GM23338 (cell line): ENCODE measurements around the gene BNIP2. TPM values are rescaled to one million over a fixed set of nuclear protein-coding genes. Genes with fewer than 3 reads are reported as not detected.

ENCODE experiments used
- ATAC-seq: fragments of 200-7000 bp; cut with Tn5 transposase; 3 replicates; pipeline ENCODE4 v1.9.1; 2020
- DNase-seq: peaks from one replicate; pipeline ENCODE4 v3.0.0-alpha.2; 2015; ENCODE audit warnings: low spot score
- H2AFZ ChIP-seq: fragments of 200-600 bp; sonication (generic); 2 replicates; pipeline ENCODE4 v1.8.0; 2016; ENCODE audit warnings: antibody characterized with exemption, mild to moderate bottlenecking, moderate library complexity
- H3F3A ChIP-seq: fragments of 200-600 bp; sonication (generic); replicated peaks from 2 replicates; pipeline ENCODE4 v1.8.0; 2017; ENCODE audit warnings: antibody characterized with exemption, mixed run types, low read depth
- H3K27ac ChIP-seq: fragments of 200-600 bp; sonication (generic); 2 replicates; pipeline ENCODE4 v1.6.1; 2016; ENCODE audit warnings: low read depth
- H3K27me3 ChIP-seq: fragments of 200-600 bp; sonication (generic); 2 replicates; pipeline ENCODE4 v1.8.0; 2016; ENCODE audit warnings: mild to moderate bottlenecking, mixed run types, moderate library complexity; ENCODE audit not compliant: insufficient read depth
- H3K36me3 ChIP-seq: fragments of 200-600 bp; sonication (generic); 2 replicates; pipeline ENCODE4 v1.8.0; 2016; ENCODE audit warnings: mild to moderate bottlenecking; ENCODE audit not compliant: insufficient read depth
- H3K4me1 ChIP-seq: fragments of 200-600 bp; sonication (generic); 2 replicates; pipeline ENCODE4 v1.8.0; 2016; ENCODE audit warnings: mild to moderate bottlenecking, moderate library complexity; ENCODE audit not compliant: insufficient read depth
- H3K4me2 ChIP-seq: fragments of 200-600 bp; sonication (generic); 2 replicates; pipeline ENCODE4 v1.7.1; 2017; ENCODE audit warnings: mixed run types
- H3K4me3 ChIP-seq: fragments of 200-600 bp; sonication (generic); 2 replicates; pipeline ENCODE4 v1.6.1; 2016; ENCODE audit warnings: mixed run types
- H3K79me2 ChIP-seq: fragments of 200-600 bp; sonication (generic); replicated peaks from 2 replicates; pipeline ENCODE4 v1.8.0; 2017; ENCODE audit warnings: mild to moderate bottlenecking; ENCODE audit not compliant: insufficient read depth
- H3K9me2 ChIP-seq: fragments of 200-600 bp; sonication (generic); 2 replicates; pipeline ENCODE4 v1.8.0; 2017; ENCODE audit not compliant: insufficient read depth
- H4K20me1 ChIP-seq: fragments of 200-600 bp; sonication (generic); replicated peaks from 2 replicates; pipeline ENCODE4 v1.8.0; 2017; ENCODE audit warnings: mild to moderate bottlenecking; ENCODE audit not compliant: insufficient read depth
- H3K27ac Mint-ChIP-seq: 2 replicates; pipeline ENCODE4 v1.8.0; 2020; ENCODE audit warnings: inconsistent platforms, mild to moderate bottlenecking, moderate library complexity, mixed read lengths
- H3K27me3 Mint-ChIP-seq: 3 replicates; pipeline ENCODE4 v1.8.0; 2022; ENCODE audit warnings: low read depth, mild to moderate bottlenecking, moderate library complexity, mixed read lengths, inconsistent platforms; ENCODE audit not compliant: insufficient read depth, poor library complexity
- H3K36me3 Mint-ChIP-seq: 3 replicates; pipeline ENCODE4 v1.8.0; 2021; ENCODE audit warnings: low read depth, mild to moderate bottlenecking, inconsistent platforms, moderate library complexity, mixed read lengths
- H3K4me1 Mint-ChIP-seq: 3 replicates; pipeline ENCODE4 v1.8.0; 2020; ENCODE audit warnings: mild to moderate bottlenecking, inconsistent platforms, mixed read lengths
- H3K4me3 Mint-ChIP-seq: 3 replicates; pipeline ENCODE4 v1.8.0; 2021; ENCODE audit warnings: moderate library complexity, mild to moderate bottlenecking, inconsistent platforms, mixed read lengths
- H3K9me3 Mint-ChIP-seq: 3 replicates; pipeline ENCODE4 v1.8.0; 2020; ENCODE audit warnings: moderate library complexity, mild to moderate bottlenecking, inconsistent platforms, mixed read lengths
- CREB1 ChIP-seq: fragments of 250-450 bp; sonication (Bioruptor Pico); IDR thresholded peaks from 2 replicates; pipeline ENCODE4 v1.5.0; 2020; ENCODE audit warnings: low read depth, mild to moderate bottlenecking, moderate library complexity
- CTCF ChIP-seq, 2 experiments: fragments of 200-600 bp in 1 of 2; sonication (generic) in 1 of 2; conservative IDR thresholded peaks; 2 replicates each; pipeline versions ENCODE4 v1.5.1 to v1.6.1; 2016 to 2017; ENCODE audit warnings: antibody characterized with exemption in 2 of 2, low read depth in 2 of 2, mild to moderate bottlenecking in 2 of 2, moderate library complexity in 1 of 2
- EZH2 ChIP-seq: fragments of 200-600 bp; sonication (generic); IDR thresholded peaks from one replicate; pipeline ENCODE4 v1.8.0; 2017; ENCODE audit warnings: antibody characterized with exemption, mild to moderate bottlenecking, low read depth; ENCODE audit not compliant: unreplicated experiment
- EZH2phosphoT487 ChIP-seq: fragments of 200-600 bp; sonication (generic); IDR thresholded peaks from one replicate; pipeline ENCODE4 v1.8.1; 2018; ENCODE audit warnings: antibody characterized with exemption; ENCODE audit not compliant: unreplicated experiment
- JUNB ChIP-seq: IDR thresholded peaks from one replicate; pipeline ENCODE4 v1.6.1; 2016; ENCODE audit warnings: antibody characterized with exemption; ENCODE audit not compliant: unreplicated experiment
- NANOG ChIP-seq: IDR thresholded peaks from 2 replicates; pipeline ENCODE4 v1.6.1; 2016; ENCODE audit warnings: antibody characterized with exemption, borderline replicate concordance
- POLR2AphosphoS5 ChIP-seq: IDR thresholded peaks from 2 replicates; pipeline ENCODE4 v1.6.1; 2016; ENCODE audit warnings: antibody characterized with exemption, low read depth
- STAT1 ChIP-seq: IDR thresholded peaks from one replicate; pipeline ENCODE4 v1.6.1; 2016; ENCODE audit warnings: antibody characterized with exemption; ENCODE audit not compliant: unreplicated experiment
- ZNF114 ChIP-seq: fragments of 250-450 bp; sonication (Bioruptor Pico); IDR thresholded peaks from 2 replicates; pipeline ENCODE4 v1.5.0; 2020; ENCODE audit warnings: mild to moderate bottlenecking, moderate library complexity
- ZNF331 ChIP-seq: fragments of 250-450 bp; sonication (Bioruptor Pico); IDR thresholded peaks from 2 replicates; pipeline ENCODE4 v1.5.0; 2020; ENCODE audit warnings: low read depth, mild to moderate bottlenecking, moderate library complexity
- ZNF462 ChIP-seq: fragments of 250-450 bp; sonication (Bioruptor Pico); IDR thresholded peaks from 2 replicates; pipeline ENCODE4 v1.5.0; 2020; ENCODE audit warnings: mild to moderate bottlenecking, moderate library complexity
- polyA plus RNA-seq: library from polyadenylated mRNA; unstranded; fragments of >200 nt; fragmentation: Nextera tagmentation; extraction: Ambion mirVana; gene quantifications from 2 replicates; pipeline ENCODE4 v1.2.1, GENCODE V29; 2016
- total RNA-seq: library from RNA; depleted of rRNA; stranded (reverse); fragments of >200 nt; shearing (Covaris generic); gene quantifications from 2 replicates; pipeline ENCODE4 v1.2.3, GENCODE V29; 2014
- TF ChIP-seq, protein P1 (sequence below): IDR thresholded peaks from 2 replicates; pipeline ENCODE4 v1.6.1; 2016; ENCODE audit warnings: antibody characterized with exemption
- TF ChIP-seq, protein P2 (sequence below): IDR thresholded peaks from one replicate; pipeline ENCODE4 v1.6.1; 2018; ENCODE audit warnings: antibody characterized with exemption; ENCODE audit not compliant: unreplicated experiment

Gene BNIP2
- total and polyA plus RNA-seq, 2 experiments from 2014 or later = 43.7 to 83.7 TPM

DNA sequence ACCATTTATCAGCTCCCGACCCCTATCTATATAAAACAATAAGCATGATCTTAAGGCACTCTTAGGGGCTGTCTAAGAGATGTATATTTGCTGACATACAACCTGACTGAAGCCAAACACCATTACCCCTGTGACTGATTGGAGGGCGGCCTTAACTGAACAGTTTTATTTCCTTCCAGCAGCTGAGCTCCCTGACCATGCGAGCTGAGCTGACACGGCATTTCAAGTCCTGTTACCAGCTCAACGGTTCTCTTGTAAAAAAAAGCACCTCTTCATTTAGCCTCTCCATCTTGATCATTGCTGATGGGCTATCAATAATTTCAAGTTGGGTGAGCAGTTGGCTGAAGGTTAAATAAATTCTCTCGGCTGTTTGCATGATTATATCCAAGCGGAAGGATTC lies 33.4 kb upstream of the BNIP2 start:
- Mint-ChIP-seq H3K36me3 (no peaks in the 10 kb centered on the region), H3K4me3 (no peak overlapping the region), H3K4me1 (no peaks in the 10 kb centered on the region), H3K27ac (no peak overlapping the region), H3K27me3 (peaks cover 2% of the 10 kb centered on the region), H3K9me3 (no peaks in the 10 kb centered on the region)
- Histone ChIP-seq H3K27me3 (no peaks in the 10 kb centered on the region), H3K27ac (no peak overlapping the region), H4K20me1 (no peaks in the 10 kb centered on the region), H3K4me3 (no peak overlapping the region), H2AFZ (no peak overlapping the region; the same call in 1 of the 2 replicates), H3F3A (no peaks in the 10 kb centered on the region), H3K4me2 (no peak overlapping the region), H3K9me2 (no peaks in the 10 kb centered on the region), H3K36me3 (no peaks in the 10 kb centered on the region), H3K79me2 (no peaks in the 10 kb centered on the region), H3K4me1 (no peaks in the 10 kb centered on the region)
- DNase-seq (no peak), ATAC-seq (no peak)
- TF ChIP-seq, protein P1, sequence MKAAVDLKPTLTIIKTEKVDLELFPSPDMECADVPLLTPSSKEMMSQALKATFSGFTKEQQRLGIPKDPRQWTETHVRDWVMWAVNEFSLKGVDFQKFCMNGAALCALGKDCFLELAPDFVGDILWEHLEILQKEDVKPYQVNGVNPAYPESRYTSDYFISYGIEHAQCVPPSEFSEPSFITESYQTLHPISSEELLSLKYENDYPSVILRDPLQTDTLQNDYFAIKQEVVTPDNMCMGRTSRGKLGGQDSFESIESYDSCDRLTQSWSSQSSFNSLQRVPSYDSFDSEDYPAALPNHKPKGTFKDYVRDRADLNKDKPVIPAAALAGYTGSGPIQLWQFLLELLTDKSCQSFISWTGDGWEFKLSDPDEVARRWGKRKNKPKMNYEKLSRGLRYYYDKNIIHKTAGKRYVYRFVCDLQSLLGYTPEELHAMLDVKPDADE = no peak
- TF ChIP-seq, protein P2, sequence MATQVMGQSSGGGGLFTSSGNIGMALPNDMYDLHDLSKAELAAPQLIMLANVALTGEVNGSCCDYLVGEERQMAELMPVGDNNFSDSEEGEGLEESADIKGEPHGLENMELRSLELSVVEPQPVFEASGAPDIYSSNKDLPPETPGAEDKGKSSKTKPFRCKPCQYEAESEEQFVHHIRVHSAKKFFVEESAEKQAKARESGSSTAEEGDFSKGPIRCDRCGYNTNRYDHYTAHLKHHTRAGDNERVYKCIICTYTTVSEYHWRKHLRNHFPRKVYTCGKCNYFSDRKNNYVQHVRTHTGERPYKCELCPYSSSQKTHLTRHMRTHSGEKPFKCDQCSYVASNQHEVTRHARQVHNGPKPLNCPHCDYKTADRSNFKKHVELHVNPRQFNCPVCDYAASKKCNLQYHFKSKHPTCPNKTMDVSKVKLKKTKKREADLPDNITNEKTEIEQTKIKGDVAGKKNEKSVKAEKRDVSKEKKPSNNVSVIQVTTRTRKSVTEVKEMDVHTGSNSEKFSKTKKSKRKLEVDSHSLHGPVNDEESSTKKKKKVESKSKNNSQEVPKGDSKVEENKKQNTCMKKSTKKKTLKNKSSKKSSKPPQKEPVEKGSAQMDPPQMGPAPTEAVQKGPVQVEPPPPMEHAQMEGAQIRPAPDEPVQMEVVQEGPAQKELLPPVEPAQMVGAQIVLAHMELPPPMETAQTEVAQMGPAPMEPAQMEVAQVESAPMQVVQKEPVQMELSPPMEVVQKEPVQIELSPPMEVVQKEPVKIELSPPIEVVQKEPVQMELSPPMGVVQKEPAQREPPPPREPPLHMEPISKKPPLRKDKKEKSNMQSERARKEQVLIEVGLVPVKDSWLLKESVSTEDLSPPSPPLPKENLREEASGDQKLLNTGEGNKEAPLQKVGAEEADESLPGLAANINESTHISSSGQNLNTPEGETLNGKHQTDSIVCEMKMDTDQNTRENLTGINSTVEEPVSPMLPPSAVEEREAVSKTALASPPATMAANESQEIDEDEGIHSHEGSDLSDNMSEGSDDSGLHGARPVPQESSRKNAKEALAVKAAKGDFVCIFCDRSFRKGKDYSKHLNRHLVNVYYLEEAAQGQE = no peak
- no peak for TF ChIP-seq STAT1
- TF ChIP-seq NANOG = no peak
- no peak for TF ChIP-seq POLR2AphosphoS5
- no peak for TF ChIP-seq ZNF462
- TF ChIP-seq CREB1 (CRISPR knock-in tag) = no peak
- no peak for TF ChIP-seq CTCF (conservative IDR thresholded peaks at IDR 0.05; ENCODE audit: low read depth in 2 of 2)
- no peak for TF ChIP-seq ZNF114
- no peak for TF ChIP-seq JUNB
- TF ChIP-seq ZNF331 = no peak
- TF ChIP-seq EZH2 = no peak
- no peak for TF ChIP-seq EZH2phosphoT487
